Activated T-cell treated with anti-CD3 and anti-CD28 coated beads, Interleukin-2, amount 50 U/mL, for 24 hours (primary cell): ENCODE results near the gene NFIC.
"Not testable (repeated sequence)": the region's sequence is repeated elsewhere in the genome, so short reads cannot be mapped to it uniquely, and the experiment has no call there.

Experiments
- DNase-seq: peaks from one replicate; pipeline ENCODE4 v3.0.0-alpha.2; 2020
- H3K27ac Mint-ChIP-seq: 2 replicates; pipeline ENCODE4 v1.8.0; 2020; ENCODE audit warnings: mild to moderate bottlenecking, mixed read lengths
- H3K27me3 Mint-ChIP-seq: 2 replicates; pipeline ENCODE4 v1.8.0; 2020; ENCODE audit warnings: mixed read lengths
- H3K36me3 Mint-ChIP-seq: 2 replicates; pipeline ENCODE4 v1.8.0; 2020; ENCODE audit warnings: low read depth, mixed read lengths
- H3K4me1 Mint-ChIP-seq: 2 replicates; pipeline ENCODE4 v1.8.0; 2020; ENCODE audit warnings: low read depth, mixed read lengths
- H3K4me3 Mint-ChIP-seq: 2 replicates; pipeline ENCODE4 v1.8.0; 2020; ENCODE audit warnings: mild to moderate bottlenecking, moderate library complexity, mixed read lengths
- H3K9me3 Mint-ChIP-seq: 2 replicates; pipeline ENCODE4 v1.8.0; 2020; ENCODE audit warnings: mixed read lengths

The NFIC gene

GRCh38 chr19:3421656-3422055 lies 55.3 kb downstream of the NFIC start:
- H3K27ac Mint-ChIP-seq, H3K9me3 Mint-ChIP-seq: not testable (repeated sequence)

DNA sequence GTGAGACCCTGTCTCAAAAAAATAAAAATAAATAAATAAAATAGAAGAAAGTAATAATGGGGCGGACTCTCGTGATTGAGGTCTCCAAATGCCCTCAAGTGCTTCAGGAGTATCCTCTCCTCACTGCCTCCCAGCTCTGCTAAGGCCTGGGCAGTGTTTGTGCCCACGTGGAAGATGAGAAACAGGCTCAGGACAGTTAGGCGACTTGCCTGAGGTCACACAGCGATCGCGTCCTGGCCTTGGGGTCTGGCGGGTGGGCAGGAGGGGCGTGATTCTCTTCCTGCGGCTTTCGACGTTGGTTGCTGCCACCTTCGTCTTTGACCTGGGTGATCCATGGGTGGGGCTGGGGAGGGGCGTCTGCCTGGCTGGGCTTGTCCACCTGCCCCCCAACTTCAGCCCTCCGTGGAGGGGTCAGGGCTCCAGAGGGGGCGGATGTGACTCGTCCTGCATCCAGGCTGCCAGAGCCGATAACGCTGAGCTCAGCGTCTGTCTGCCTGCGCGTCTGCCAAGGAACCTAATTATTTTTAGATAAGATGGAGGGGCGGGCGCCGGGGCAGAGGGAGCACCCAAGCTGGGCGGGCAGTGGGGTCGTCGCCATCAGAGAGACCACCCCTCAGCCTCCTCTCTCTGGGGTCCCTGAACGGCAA lies 56.9 kb downstream of the NFIC start:
- no peaks in the 10 kb centered on the region for H3K9me3 Mint-ChIP-seq
- H3K27ac Mint-ChIP-seq: no peak overlapping the region
- no peaks in the 10 kb centered on the region for H3K27me3 Mint-ChIP-seq
- peaks cover 18% of the 10 kb centered on the region for H3K36me3 Mint-ChIP-seq
- no peak overlapping the region for H3K4me3 Mint-ChIP-seq
- DNase-seq: no peak
- H3K4me1 Mint-ChIP-seq: no peaks in the 10 kb centered on the region

More at GRCh38 chr19:3421656-3422055, 55.3 kb downstream of the NFIC start:
- peaks cover 13% of the 10 kb centered on the region for H3K36me3 Mint-ChIP-seq
- not testable (repeated sequence) for DNase-seq, H3K4me1 Mint-ChIP-seq, H3K4me3 Mint-ChIP-seq, H3K27me3 Mint-ChIP-seq

DNA sequence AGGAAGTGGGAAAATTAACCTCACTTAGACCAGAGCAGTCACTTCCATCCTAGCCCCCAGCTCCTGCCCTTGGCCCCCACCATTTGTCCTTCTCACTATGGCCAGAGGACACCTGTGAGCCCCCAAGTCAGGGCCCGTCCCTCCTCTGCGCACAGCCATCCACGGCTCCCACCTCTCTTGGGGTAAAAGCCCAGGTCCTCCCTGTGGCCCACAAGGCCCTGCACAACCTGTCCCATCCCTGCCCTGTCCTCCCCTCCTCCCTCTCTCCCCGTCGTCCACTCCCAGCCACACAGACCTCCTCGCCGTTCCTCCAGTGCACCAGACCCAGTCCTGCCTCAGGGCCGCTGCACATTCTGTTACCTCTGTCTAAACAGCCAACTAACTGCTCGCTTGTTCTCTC lies 60.0 kb downstream of the NFIC start:
- H3K27me3 Mint-ChIP-seq: no peaks in the 10 kb centered on the region
- no peak overlapping the region for H3K27ac Mint-ChIP-seq
- no peak overlapping the region for H3K4me3 Mint-ChIP-seq
- peaks cover 16% of the 10 kb centered on the region for H3K36me3 Mint-ChIP-seq
- DNase-seq: no peak
- H3K4me1 Mint-ChIP-seq: no peaks in the 10 kb centered on the region
- no peaks in the 10 kb centered on the region for H3K9me3 Mint-ChIP-seq

- H3K4me3 Mint-ChIP-seq: not testable (repeated sequence)
- peaks cover 33% of the 10 kb centered on the region for H3K36me3 Mint-ChIP-seq
These were observed 63.9 kb downstream of the NFIC start for GRCh38 chr19:3430366-3430680.

GRCh38 chr19:3431760-3432397 lies 65.5 kb downstream of the NFIC start:
- H3K27me3 Mint-ChIP-seq: no peaks in the 10 kb centered on the region
- H3K27ac Mint-ChIP-seq: no peak overlapping the region
- H3K4me1 Mint-ChIP-seq: peaks cover 17% of the 10 kb centered on the region
- peaks cover 29% of the 10 kb centered on the region for H3K36me3 Mint-ChIP-seq
- H3K9me3 Mint-ChIP-seq: peaks cover 2% of the 10 kb centered on the region
- no peak for DNase-seq
- H3K4me3 Mint-ChIP-seq: no peak overlapping the region

More at GRCh38 chr19:3430366-3430680, 63.9 kb downstream of the NFIC start:
- peaks cover 13% of the 10 kb centered on the region for H3K4me1 Mint-ChIP-seq
- DNase-seq, H3K27me3 Mint-ChIP-seq, H3K27ac Mint-ChIP-seq, H3K9me3 Mint-ChIP-seq: not testable (repeated sequence)

DNA sequence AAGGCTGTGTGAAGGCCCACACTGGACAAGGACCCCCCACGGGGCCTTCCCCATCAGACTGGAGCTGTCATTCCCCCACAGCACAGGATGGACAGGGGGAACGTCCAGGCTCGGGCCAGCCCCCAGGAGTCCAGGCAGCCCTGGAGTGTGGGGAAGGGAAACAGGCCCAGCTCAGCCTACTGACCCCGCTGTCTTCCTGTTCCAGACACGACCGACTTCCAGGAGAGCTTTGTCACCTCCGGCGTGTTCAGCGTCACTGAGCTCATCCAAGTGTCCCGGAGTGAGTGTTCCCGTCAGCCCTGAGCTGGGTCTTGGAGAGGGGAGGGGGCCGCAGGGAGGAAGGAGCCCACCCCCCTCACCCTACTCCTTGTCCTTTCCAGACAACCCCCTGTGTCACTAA lies 66.9 kb downstream of the NFIC start:
- Mint-ChIP-seq H3K4me1 (peaks cover 17% of the 10 kb centered on the region), H3K36me3 (peaks cover 32% of the 10 kb centered on the region), H3K27ac (no peak overlapping the region), H3K27me3 (no peaks in the 10 kb centered on the region), H3K4me3 (no peak overlapping the region), H3K9me3 (peaks cover 2% of the 10 kb centered on the region)
- DNase-seq: no peak

DNA sequence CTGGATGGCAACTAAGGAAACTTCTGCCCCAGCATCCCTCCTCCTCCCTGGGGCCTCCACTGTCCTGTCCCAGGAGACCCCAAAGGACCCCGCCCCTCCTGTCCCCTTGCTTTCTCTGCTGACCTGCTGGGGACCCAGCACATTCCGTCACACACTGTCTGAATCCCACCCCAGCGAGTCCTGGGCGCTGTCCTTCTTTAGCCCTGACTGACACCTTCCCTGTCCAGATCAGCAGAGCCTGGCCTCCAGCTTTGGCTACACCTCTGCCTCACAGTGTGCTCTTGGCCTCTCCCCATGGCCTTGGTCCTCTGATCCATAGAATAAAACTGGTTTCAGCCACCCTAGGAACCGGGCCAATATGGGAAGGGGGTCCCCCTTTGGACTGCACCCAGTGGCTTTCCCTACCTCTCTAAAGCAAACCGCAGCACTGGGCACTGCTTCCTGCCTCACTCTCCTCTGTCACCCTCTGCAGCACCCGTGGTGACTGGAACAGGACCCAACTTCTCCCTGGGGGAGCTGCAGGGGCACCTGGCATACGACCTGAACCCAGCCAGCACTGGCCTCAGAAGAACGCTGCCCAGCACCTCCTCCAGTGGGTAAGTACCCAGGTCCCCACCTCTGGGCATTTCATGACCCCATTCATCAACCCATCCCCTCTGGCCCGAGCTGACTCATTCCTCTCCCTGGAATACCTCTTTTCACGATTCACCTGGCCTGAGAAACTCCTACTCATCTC lies 67.6 kb downstream of the NFIC start:
- Mint-ChIP-seq H3K4me1 (peaks cover 17% of the 10 kb centered on the region), H3K4me3 (peak overlapping the region; percentile 93), H3K27me3 (no peaks in the 10 kb centered on the region), H3K27ac (peak overlapping the region; percentile 100), H3K36me3 (peaks cover 34% of the 10 kb centered on the region), H3K9me3 (peaks cover 2% of the 10 kb centered on the region)
- DNase-seq: no peak

GRCh38 chr19:3434630-3435553 lies 68.5 kb downstream of the NFIC start:
- peaks cover 36% of the 10 kb centered on the region for H3K36me3 Mint-ChIP-seq
- H3K27me3 Mint-ChIP-seq: no peaks in the 10 kb centered on the region
- peaks cover 2% of the 10 kb centered on the region for H3K9me3 Mint-ChIP-seq
- DNase-seq: peak; percentile 99
- H3K4me3 Mint-ChIP-seq: peak overlapping the region; percentile 93
- H3K27ac Mint-ChIP-seq: peak overlapping the region; percentile 100
- H3K4me1 Mint-ChIP-seq: peaks cover 18% of the 10 kb centered on the region

GRCh38 chr19:3440082-3440481 lies 73.7 kb downstream of the NFIC start:
- peak; percentile 67 for DNase-seq
- no peak overlapping the region for H3K27ac Mint-ChIP-seq
- peaks cover 38% of the 10 kb centered on the region for H3K36me3 Mint-ChIP-seq

GRCh38 chr19:3441089-3441985 lies 75.0 kb downstream of the NFIC start:
- H3K27ac Mint-ChIP-seq: no peak overlapping the region
- peaks cover 45% of the 10 kb centered on the region for H3K36me3 Mint-ChIP-seq
- no peaks in the 10 kb centered on the region for H3K27me3 Mint-ChIP-seq
- peaks cover 8% of the 10 kb centered on the region for H3K4me1 Mint-ChIP-seq
- DNase-seq: no peak
- no peak overlapping the region for H3K4me3 Mint-ChIP-seq
- H3K9me3 Mint-ChIP-seq: no peaks in the 10 kb centered on the region

More at GRCh38 chr19:3440082-3440481, 73.7 kb downstream of the NFIC start:
- H3K27me3 Mint-ChIP-seq: no peaks in the 10 kb centered on the region
- no peaks in the 10 kb centered on the region for H3K9me3 Mint-ChIP-seq
- H3K4me3 Mint-ChIP-seq: no peak overlapping the region
- peaks cover 13% of the 10 kb centered on the region for H3K4me1 Mint-ChIP-seq

DNA sequence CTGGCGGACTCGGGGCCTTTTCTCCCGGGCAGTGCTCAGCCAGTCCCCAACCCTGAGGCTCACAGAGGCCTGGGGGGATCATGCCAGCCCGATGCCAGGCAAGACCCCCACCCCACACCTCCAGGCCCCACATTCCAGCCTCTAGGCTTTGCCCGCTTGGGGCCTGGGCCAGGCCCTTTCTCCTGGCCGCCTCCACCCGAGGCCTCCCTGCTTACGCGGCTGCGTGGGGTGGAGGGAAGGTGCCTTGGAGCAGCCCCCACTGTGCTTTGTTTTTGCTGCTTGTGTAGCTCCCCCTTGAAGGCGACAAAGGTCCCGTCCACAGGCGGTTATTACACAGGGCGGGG lies 75.6 kb downstream of the NFIC start:
- no peak for DNase-seq
- Mint-ChIP-seq H3K4me1 (peaks cover 8% of the 10 kb centered on the region), H3K36me3 (peaks cover 47% of the 10 kb centered on the region), H3K9me3 (no peaks in the 10 kb centered on the region), H3K4me3 (no peak overlapping the region), H3K27me3 (no peaks in the 10 kb centered on the region), H3K27ac (no peak overlapping the region)

DNA sequence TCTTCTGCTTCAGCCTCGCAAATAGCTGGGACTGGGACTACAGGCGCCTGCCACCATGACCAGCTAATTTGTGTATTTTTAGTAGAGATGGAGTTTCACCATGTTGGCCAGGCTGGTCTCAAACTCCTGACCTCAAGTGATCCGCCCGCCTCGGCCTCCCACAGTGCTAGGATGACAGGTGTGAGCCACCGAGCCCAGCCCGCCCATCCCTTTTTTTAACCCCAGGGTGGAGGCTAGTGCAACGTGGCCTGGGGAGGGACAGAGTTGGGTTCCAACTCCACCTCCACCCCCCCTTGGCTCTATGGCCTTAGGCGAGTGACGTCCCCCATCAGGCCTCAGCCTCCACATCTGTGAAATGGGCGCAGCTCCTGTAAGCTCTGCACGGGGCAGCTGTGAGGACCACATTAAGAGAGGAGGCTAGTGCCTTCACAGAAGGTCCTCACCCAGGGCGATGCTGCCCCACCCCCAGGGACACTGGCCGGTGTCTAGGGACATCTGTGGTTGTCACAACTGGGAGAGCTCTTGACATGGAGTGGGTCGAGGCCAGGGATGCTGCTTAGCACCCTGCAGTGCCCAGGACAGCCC lies 76.2 kb downstream of the NFIC start:
- no peak for DNase-seq
- H3K9me3 Mint-ChIP-seq: no peaks in the 10 kb centered on the region

GRCh38 chr19:3443840-3444694 lies 77.7 kb downstream of the NFIC start:
- Mint-ChIP-seq H3K9me3 (no peaks in the 10 kb centered on the region), H3K4me3 (no peak overlapping the region), H3K27ac (no peak overlapping the region), H3K36me3 (peaks cover 42% of the 10 kb centered on the region), H3K27me3 (no peaks in the 10 kb centered on the region), H3K4me1 (peaks cover 8% of the 10 kb centered on the region)
- DNase-seq: no peak

More for the DNA sequence above, 76.2 kb downstream of the NFIC start:
- no peak overlapping the region for H3K27ac Mint-ChIP-seq
- peaks cover 8% of the 10 kb centered on the region for H3K4me1 Mint-ChIP-seq
- no peaks in the 10 kb centered on the region for H3K27me3 Mint-ChIP-seq
- no peak overlapping the region for H3K4me3 Mint-ChIP-seq
- H3K36me3 Mint-ChIP-seq: peaks cover 45% of the 10 kb centered on the region
